Fibroblast of lung (primary cell): Measurements from ENCODE around the gene SLC39A5. TPM values are rescaled to one million over a fixed set of nuclear protein-coding genes. Genes with fewer than 3 reads are reported as not detected.

Source experiments
- DNase-seq, 2 donors: peaks; one replicate each; pipeline versions ENCODE4 v3.0.0 to v3.0.0-alpha.2; 2010; ENCODE audit warnings: low read depth in 2 of 2
- H2AFZ ChIP-seq: 2 replicates; pipeline ENCODE4 v1.5.1; 2012; ENCODE audit warnings: low read length, control low read depth, inconsistent platforms
- H3K27ac ChIP-seq: 2 replicates; pipeline ENCODE4 v1.5.1; 2011; ENCODE audit warnings: low read length, control low read depth; ENCODE audit not compliant: insufficient read depth
- H3K27me3 ChIP-seq: 2 replicates; pipeline ENCODE4 v1.5.1; 2011; ENCODE audit warnings: mild to moderate bottlenecking, low read length; ENCODE audit not compliant: control insufficient read depth, insufficient read depth
- H3K36me3 ChIP-seq: 2 replicates; pipeline ENCODE4 v1.5.1; 2011; ENCODE audit warnings: low read length; ENCODE audit not compliant: control insufficient read depth, insufficient read depth
- H3K4me1 ChIP-seq: 2 replicates; pipeline ENCODE4 v1.5.1; 2011; ENCODE audit warnings: low read length; ENCODE audit not compliant: control insufficient read depth, insufficient read depth; ENCODE audit errors: extremely low read depth
- H3K4me2 ChIP-seq: 2 replicates; pipeline ENCODE4 v1.5.1; 2011; ENCODE audit warnings: low read length, control low read depth; ENCODE audit not compliant: insufficient read depth; ENCODE audit errors: extremely low read depth
- H3K4me3 ChIP-seq, 4 experiments: fragments of 200-600 bp in 1 of 4; sonication (generic) in 1 of 4; replicated peaks in 1 of 4; 2 replicates each; pipeline ENCODE4 v1.5.1; 2011 to 2016; ENCODE audit warnings: low read length in 4 of 4, low read depth in 3 of 4, mild to moderate bottlenecking in 3 of 4, control low read depth in 2 of 4, inconsistent platforms in 1 of 4, mixed read lengths in 1 of 4; ENCODE audit not compliant: insufficient read depth in 1 of 4; ENCODE audit errors: control extremely low read depth in 1 of 4
- H3K79me2 ChIP-seq: 2 replicates; pipeline ENCODE4 v1.5.1; 2012; ENCODE audit warnings: mild to moderate bottlenecking, low read length, inconsistent platforms; ENCODE audit not compliant: control insufficient read depth, insufficient read depth
- H3K9ac ChIP-seq: 2 replicates; pipeline ENCODE4 v1.5.1; 2011; ENCODE audit warnings: mild to moderate bottlenecking, low read length, control low read depth; ENCODE audit not compliant: insufficient read depth
- H3K9me3 ChIP-seq: 2 replicates; pipeline ENCODE4 v1.5.1; 2012; ENCODE audit warnings: low read depth, low read length; ENCODE audit not compliant: control insufficient read depth, insufficient read depth
- H4K20me1 ChIP-seq: 2 replicates; pipeline ENCODE4 v1.5.1; 2011; ENCODE audit warnings: low read length; ENCODE audit not compliant: control insufficient read depth, insufficient read depth; ENCODE audit errors: extremely low read depth
- EZH2 ChIP-seq: IDR thresholded peaks from 2 replicates; pipeline ENCODE4 v1.5.1; 2012; ENCODE audit warnings: low read length, control low read depth, mild to moderate bottlenecking; ENCODE audit errors: missing control alignments
- polyA plus RNA-seq, 2 donors: library from polyadenylated mRNA; depleted of rRNA in 1 of 2; stranded (reverse) in 1 of 2; unstranded in 1 of 2; fragments of >200 nt; gene quantifications; 2 replicates each; pipeline ENCODE4 v1.2.1, GENCODE V29; 2011 to 2012; ENCODE audit warnings: missing spikeins in 1 of 2
- total RNA-seq: library from RNA; depleted of rRNA; stranded (reverse); fragments of >200 nt; gene quantifications from 2 replicates; pipeline ENCODE4 v1.2.1, GENCODE V29; 2014
- TF ChIP-seq, protein P1 (sequence below), 2 donors: IDR thresholded peaks in 1 of 2; conservative IDR thresholded peaks in 1 of 2; 1 replicate in 1 of 2; 2 replicates in 1 of 2; pipeline ENCODE4 v1.5.1; 2011 to 2012; ENCODE audit warnings: low read length in 2 of 2, control low read depth in 1 of 2, inconsistent platforms in 1 of 2, low read depth in 1 of 2, mild to moderate bottlenecking in 1 of 2

The SLC39A5 gene
- total and polyA plus RNA-seq, 2 donors (not counting 1 experiment from before 2014, with no cell fraction given): not detected

DNA sequence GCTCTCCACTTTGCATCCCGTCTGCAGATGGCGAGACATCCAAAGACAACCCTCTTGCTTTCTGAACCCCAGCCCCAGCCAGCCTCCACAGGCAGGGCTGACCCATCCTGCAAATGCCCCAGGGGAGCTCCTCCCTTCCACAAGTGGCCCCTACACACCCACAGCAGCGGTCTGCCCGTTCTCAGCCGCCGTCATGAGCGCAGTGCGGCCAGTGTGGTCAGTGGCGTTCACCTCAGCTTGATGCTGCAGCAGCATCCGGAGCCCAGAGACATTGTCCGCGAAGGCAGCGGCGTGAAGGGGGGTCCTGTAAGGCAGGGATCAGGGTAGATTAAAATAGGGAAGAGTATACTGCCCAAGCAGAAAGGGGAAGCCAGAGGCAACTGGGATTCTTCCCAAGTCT, 14.6 kb downstream of the SLC39A5 start:
- no peaks in the 10 kb centered on the region for H3K9me3 ChIP-seq
- no peak overlapping the region for H3K9ac ChIP-seq
- no peak for DNase-seq
- H3K27ac ChIP-seq: no peak overlapping the region
- H3K36me3 ChIP-seq: peaks cover 58% of the 10 kb centered on the region
- H3K27me3 ChIP-seq: no peaks in the 10 kb centered on the region
- no peaks in the 10 kb centered on the region for H3K79me2 ChIP-seq
- H3K4me1 ChIP-seq: no peaks in the 10 kb centered on the region
- no peak overlapping the region for H2AFZ ChIP-seq
- no peak for TF ChIP-seq EZH2
- TF ChIP-seq, protein P1, sequence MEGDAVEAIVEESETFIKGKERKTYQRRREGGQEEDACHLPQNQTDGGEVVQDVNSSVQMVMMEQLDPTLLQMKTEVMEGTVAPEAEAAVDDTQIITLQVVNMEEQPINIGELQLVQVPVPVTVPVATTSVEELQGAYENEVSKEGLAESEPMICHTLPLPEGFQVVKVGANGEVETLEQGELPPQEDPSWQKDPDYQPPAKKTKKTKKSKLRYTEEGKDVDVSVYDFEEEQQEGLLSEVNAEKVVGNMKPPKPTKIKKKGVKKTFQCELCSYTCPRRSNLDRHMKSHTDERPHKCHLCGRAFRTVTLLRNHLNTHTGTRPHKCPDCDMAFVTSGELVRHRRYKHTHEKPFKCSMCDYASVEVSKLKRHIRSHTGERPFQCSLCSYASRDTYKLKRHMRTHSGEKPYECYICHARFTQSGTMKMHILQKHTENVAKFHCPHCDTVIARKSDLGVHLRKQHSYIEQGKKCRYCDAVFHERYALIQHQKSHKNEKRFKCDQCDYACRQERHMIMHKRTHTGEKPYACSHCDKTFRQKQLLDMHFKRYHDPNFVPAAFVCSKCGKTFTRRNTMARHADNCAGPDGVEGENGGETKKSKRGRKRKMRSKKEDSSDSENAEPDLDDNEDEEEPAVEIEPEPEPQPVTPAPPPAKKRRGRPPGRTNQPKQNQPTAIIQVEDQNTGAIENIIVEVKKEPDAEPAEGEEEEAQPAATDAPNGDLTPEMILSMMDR (conservative IDR thresholded peaks at IDR 0.05 in 1 of 2, IDR thresholded peaks at IDR 0.05 in 1 of 2; ENCODE audit: low read depth in 1 of 2, low read length in 2 of 2): no peak
- no peak overlapping the region for H3K4me2 ChIP-seq
- no peaks in the 10 kb centered on the region for H4K20me1 ChIP-seq
- H3K4me3 ChIP-seq: no peak overlapping the region

DNA sequence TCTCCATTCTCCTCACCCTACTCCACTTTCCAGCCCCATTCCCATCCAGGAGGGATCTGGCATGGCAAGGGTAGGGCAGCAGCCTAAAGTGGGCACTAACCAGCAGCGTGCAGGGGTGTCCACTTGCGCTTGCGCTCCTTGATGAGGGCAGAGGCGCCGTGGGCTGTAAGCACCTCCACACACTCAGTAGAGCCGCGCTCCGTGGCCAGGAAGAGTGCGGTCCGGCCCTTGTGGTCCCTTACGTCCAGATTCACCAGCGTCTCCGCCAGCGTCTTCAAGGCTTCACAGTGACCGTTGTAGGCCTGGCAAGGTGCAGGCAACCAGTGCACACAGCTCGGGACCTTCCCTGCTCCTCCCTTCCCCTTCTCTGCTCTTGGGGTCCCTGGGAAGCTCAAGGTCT, 18.1 kb downstream of the SLC39A5 start:
- H3K9ac ChIP-seq: no peak overlapping the region
- no peak for DNase-seq
- no peak overlapping the region for H3K27ac ChIP-seq
- H4K20me1 ChIP-seq: no peaks in the 10 kb centered on the region
- peaks cover 1% of the 10 kb centered on the region for H3K79me2 ChIP-seq
- H3K36me3 ChIP-seq: peaks cover 49% of the 10 kb centered on the region
- TF ChIP-seq, protein P1 (conservative IDR thresholded peaks at IDR 0.05 in 1 of 2, IDR thresholded peaks at IDR 0.05 in 1 of 2; ENCODE audit: low read depth in 1 of 2, low read length in 2 of 2): no peak
- TF ChIP-seq EZH2: no peak
- no peaks in the 10 kb centered on the region for H3K4me1 ChIP-seq
- H3K4me3 ChIP-seq: no peak overlapping the region
- H3K27me3 ChIP-seq: no peaks in the 10 kb centered on the region
- H3K9me3 ChIP-seq: no peaks in the 10 kb centered on the region
- H2AFZ ChIP-seq: no peak overlapping the region
- no peak overlapping the region for H3K4me2 ChIP-seq

DNA sequence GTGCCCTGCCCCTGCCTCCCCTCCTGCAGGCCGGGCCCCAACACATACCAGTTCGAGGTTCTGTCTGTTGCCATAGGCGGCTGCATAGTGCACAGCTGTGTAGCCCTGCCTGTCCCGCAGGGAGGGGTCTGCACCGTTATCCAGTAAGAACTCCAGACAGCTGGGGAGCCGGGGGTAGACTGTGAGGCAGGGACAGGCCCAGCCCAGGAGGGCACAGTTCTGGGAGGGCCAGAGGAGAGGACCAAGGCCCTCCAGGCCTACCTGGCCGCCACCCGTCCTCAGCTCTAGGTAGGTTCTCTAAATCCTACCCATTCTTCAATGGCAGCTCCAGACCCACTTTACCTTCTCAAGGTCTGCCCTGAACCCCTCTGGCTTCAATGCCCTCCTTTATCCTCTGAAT, 18.9 kb downstream of the SLC39A5 start:
- Histone ChIP-seq H3K27me3 (no peaks in the 10 kb centered on the region), H3K36me3 (peaks cover 50% of the 10 kb centered on the region), H4K20me1 (no peaks in the 10 kb centered on the region), H3K9ac (no peak overlapping the region), H3K27ac (no peak overlapping the region), H3K4me2 (no peak overlapping the region), H3K4me1 (no peaks in the 10 kb centered on the region), H3K79me2 (peaks cover 1% of the 10 kb centered on the region), H3K9me3 (no peaks in the 10 kb centered on the region), H2AFZ (no peak overlapping the region), H3K4me3 (no peak overlapping the region)
- TF ChIP-seq, protein P1 (conservative IDR thresholded peaks at IDR 0.05 in 1 of 2, IDR thresholded peaks at IDR 0.05 in 1 of 2; ENCODE audit: low read depth in 1 of 2, low read length in 2 of 2): no peak
- TF ChIP-seq EZH2: no peak
- no peak for DNase-seq
